GM18520 (cell line): ENCODE measurements around the gene TMBIM6.

Source experiments
- ATAC-seq: cut with Tn5 transposase; IDR thresholded peaks from one replicate; pipeline ENCODE4 v1.9.1; 2021; ENCODE audit not compliant: unreplicated experiment

Gene TMBIM6

GRCh38 chr12:49795654-49796105, 54.3 kb downstream of the TMBIM6 start:
- no peak for ATAC-seq

DNA sequence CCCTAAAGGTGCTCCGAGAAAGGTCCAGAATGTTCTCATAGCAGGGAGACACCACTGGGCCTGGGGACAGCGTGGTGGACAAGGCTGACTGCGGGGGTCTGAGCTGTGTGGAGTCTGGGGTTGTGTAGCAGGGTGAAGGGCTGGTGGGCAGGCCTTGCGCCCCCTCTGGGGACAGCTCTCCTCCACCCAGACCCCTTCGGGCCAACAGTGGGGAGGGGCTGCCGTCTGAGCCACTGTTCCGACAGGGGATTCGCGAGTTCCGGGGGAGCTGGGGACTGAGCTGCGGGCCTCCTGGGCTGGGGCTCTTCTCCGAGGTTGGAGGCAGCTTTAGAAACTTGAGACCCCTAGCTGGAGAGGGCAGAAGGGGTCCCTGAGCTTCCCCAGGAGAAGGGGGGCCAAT, 54.8 kb downstream of the TMBIM6 start:
- no peak for ATAC-seq

- no peak for ATAC-seq
Observed at GRCh38 chr12:49796606-49797448, 55.5 kb downstream of the TMBIM6 start.

GRCh38 chr12:49797449-49797776, 56.1 kb downstream of the TMBIM6 start:
- no peak for ATAC-seq

- no peak for ATAC-seq
Observed at GRCh38 chr12:49798248-49798647, 56.9 kb downstream of the TMBIM6 start.

- ATAC-seq, result no peak
Observed at GRCh38 chr12:49798934-49799333, 57.6 kb downstream of the TMBIM6 start.

GRCh38 chr12:49800421-49801140, 59.2 kb downstream of the TMBIM6 start:
- no peak for ATAC-seq

DNA sequence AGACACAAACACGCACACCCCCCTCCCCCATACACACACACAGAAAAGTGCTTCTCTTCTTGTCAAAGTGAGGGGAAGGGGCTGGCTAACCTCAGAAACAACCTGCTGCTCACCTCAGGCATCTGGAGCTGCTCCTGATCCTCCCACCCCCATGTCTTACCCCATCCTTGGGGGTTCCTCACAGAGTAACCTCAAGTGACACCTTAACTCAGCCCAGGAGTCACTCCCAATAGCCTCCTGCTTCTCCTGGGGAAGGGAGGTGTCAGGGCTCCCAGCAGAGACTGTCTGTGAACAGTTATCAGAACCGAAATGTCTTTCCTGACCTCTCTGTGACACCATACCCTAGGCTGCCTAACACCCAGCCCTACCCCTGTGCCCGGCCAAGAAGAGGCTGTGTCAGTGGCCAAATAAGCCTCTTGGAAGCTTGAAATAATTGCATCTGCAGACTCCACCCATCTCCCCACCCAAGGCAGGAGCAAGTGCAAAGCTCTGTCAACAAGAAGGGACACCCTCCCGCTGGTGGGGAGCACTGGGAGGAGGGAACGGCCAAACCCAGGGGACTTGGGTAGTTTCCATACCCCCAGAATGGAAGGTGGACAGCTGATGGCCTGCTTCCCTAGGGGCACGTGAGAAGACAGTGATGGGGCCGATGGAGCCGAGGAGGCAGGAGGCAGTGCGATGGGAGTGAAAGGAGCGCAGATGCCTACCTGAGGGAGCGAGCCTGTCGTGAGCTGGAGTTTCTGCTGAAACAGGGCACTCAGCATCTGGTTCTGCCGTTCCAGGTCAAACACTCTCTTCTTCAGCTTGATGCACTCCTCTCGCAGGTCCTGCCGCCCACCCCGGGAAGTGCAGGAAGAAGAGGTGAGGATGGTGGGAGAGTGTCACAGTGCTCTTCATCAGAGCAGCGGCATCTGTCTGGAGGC, 60.0 kb downstream of the TMBIM6 start:
- no peak for ATAC-seq

DNA sequence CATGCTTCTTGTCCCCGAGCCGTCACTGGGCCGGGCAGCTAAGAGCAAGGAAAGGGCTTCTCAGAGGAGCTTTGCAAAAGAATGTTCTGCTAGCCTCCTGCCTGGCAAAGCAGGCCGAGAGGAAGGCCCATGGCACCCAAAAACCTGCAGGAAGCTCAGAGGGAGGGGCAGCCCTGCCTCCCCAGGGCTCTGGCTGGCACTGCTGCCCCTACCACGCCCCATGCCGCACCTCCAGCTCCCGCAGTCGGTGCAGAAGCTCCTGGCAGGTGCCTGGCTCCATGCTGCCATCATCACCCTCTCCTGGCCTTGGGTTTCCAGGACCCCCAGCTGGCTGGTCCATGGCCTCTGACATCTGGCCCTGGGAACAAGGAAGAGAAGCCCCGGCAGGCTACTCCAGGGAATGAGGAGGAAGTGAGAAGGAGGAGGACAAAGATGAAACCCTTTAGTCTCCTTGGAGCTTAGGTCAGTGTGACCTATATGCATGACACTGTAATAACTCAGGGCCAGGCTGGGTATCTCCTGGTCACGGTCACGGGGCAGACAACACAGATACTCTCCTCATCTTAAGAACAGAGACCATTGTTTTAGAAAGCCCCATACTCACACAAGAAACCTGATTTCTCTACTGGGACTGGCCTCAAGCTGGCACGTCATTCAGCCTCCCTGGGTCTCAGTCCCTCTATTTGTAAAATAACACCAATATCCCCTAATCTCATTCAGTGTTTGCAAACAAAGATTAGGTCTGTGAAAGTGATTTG, 62.5 kb downstream of the TMBIM6 start:
- ATAC-seq, result no peak

GRCh38 chr12:49804821-49805220, 63.5 kb downstream of the TMBIM6 start:
- ATAC-seq, result no peak

DNA sequence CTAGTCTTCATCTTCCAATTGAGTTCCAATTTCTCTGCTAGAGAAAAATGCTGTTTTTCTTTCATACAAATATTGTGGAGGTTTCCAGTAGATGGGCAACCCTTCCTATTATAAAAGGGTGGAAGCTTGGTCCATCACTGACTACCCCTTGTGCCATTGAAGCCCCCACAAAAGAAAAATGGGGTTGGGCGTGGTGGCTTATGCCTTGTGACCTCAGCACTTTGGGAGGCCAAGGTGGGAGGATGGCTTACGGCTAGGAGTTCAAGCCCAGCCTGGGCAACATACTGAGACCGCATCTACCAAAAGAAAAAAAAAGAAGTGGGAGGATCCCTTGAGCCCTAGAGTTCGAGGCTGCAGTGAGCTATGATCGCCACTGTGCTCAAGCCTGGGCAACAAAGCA, 64.1 kb downstream of the TMBIM6 start:
- no peak for ATAC-seq

DNA sequence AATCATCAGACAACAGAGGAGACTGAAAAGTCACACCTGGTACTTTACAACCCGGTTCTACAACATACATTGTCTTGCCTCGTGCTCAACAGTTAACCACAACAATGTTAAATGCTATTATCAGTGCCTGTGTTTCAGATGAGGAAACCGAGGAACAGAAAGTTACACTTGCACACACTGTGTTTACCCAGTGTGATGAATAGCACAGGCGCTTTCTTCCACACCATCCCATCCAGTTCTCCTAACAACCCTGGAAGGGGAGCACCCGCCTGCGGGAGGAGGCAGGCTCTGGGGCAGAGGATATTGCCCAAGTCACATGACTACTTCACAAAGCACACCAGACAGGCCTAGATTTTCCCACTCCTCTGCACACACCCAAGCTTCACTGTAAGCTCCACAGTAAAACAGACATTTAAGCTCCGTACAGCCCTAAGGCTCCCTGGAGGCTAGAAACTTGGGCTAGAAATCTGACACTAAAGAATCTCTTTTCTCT, 65.0 kb downstream of the TMBIM6 start:
- ATAC-seq, result no peak

GRCh38 chr12:49806877-49807276, 65.5 kb downstream of the TMBIM6 start:
- no peak for ATAC-seq

DNA sequence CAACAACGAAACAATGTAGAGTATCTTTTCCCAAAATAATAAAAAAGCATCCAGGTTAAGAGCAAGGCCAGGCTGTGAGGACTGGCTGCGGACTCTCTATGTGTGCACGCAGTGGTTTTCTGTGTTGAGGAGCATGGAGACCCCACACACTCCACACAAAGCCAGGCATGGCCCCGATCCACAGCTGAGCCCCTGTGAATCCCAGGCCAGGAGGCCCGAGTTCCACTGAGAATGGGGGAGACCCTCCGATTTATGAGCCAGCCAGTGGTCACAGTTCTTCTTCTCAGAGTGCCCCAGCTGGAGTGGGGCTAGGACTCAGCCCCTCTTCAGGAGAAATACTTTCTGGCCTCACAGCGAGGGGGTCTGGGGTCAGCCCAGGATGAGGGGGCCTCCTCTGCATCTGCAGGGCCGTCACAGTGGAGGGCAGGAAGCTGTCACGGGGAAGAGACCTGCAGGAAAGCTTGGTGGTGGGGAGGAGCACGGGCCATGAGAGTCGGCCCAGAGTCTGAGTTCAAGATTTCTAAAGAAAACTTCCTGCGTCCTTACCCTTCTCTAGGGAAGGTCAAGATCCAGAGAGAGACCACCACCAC, 66.7 kb downstream of the TMBIM6 start:
- no peak for ATAC-seq

DNA sequence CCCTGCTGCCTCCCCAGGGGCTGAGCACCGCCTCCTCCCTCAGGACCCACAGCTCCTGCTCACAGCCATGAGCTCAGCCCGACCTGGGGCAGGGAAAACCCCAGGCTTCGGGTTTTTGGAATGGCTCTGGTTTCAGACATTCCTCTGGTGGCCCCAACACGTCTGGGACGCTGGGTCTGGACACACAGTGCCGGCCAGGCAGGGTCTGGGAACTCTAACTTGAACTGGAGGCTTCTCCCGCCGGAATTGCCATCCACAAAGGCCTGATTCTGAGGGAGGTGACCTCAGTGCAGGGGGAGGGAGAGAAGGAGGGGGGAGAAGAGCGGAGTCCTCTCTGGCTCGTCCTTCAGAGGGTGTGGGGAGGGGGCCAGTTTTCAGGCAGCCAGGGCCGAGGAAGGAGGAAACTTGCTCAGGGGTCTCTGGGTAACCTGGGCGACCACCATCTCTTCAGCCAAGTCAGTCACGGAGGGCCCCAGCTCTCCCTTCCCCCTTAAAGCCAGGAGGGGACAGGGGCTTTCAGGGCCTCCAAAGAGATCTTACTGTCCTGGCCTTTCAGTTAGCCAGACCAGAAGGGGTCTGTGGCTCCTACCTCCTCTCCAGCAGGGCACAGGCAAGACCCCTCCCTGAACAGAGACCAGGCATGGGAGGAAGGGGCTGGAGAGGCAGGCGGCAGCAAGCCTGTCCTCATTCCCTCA, 67.5 kb downstream of the TMBIM6 start:
- ATAC-seq, result no peak

DNA sequence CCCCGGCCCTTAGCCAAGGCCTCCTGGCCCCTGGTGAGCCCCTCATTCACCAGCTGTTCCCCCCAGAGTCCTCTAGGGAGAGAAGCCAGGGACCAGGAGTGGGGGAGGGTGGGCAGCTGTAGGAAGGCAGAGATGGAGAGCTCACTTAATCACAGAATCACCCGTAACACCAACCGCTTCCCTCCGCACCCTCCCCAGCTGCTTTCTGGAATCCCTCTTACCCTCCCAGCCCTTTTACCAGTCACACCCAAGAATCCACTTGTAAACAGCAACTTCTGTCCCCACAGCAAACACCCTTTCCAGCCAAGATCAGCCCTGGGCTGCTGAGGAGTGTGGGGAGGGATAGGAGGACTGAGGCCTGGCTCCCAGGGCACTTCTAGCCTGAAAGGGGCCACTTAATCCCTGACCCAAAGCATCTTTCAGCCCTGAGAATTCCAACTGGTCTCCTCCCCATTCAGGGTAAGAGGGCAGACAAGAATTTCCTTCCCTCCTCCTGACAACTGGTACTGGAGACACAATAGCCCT, 68.1 kb downstream of the TMBIM6 start:
- no peak for ATAC-seq

GRCh38 chr12:49809906-49810389, 68.6 kb downstream of the TMBIM6 start:
- no peak for ATAC-seq

GRCh38 chr12:49811136-49811535, 69.8 kb downstream of the TMBIM6 start:
- no peak for ATAC-seq

DNA sequence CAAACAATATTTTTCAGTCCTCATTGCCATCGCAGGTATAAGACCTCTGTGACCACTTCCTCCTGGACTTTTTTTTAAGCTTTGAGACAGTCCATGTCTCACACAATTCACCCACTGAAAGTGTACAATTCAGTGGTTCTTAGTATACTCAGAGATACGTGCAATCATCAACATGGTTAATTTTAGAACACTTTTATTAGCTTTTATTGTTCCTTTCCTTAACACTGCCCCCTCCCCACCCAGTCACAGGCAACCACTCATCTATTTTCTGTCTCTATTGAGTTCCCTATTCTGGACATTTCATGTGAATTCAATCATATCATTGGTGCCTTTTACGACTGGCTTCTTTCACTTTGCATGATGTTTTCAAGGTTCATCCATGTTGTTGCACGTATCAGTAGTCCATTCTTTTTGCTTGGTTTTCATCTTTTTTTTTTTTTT, 70.6 kb downstream of the TMBIM6 start:
- no peak for ATAC-seq
